Tibial artery (tissue), 4 donors: Measurements from ENCODE around the gene TFEB.

Experiments used
- DNase-seq, 2 donors: peaks; one replicate each; pipeline ENCODE4 v3.0.0-alpha.2; 2019
- H3K27ac ChIP-seq, 2 donors: fragments of 200-600 bp; sonication (generic) in 1 of 2; 1 replicate in 1 of 2; 2 replicates in 1 of 2; pipeline ENCODE4 v1.5.1; 2018 to 2019; ENCODE audit warnings: mild to moderate bottlenecking in 1 of 2
- H3K27me3 ChIP-seq, 2 donors: fragments of 200-600 bp; sonication (generic) in 1 of 2; one replicate each; pipeline versions ENCODE4 v1.5.1 to v1.6.0; 2016 to 2019
- H3K36me3 ChIP-seq, 3 donors: fragments of 200-600 bp; sonication (generic) in 2 of 3; one replicate each; pipeline ENCODE4 v1.5.1; 2016 to 2019; ENCODE audit warnings: mild to moderate bottlenecking in 2 of 3
- H3K4me1 ChIP-seq, 4 donors: fragments of 200-600 bp; sonication (generic) in 2 of 4; 1 replicate in 3 of 4; 2 replicates in 1 of 4; pipeline ENCODE4 v1.5.1; 2016 to 2019
- H3K4me3 ChIP-seq, 2 donors: fragments of 200-600 bp; sonication (generic) in 1 of 2; 1 replicate in 1 of 2; 2 replicates in 1 of 2; pipeline ENCODE4 v1.5.1; 2018 to 2019; ENCODE audit warnings: mild to moderate bottlenecking in 2 of 2
- H3K9me3 ChIP-seq, 3 donors: fragments of 200-600 bp; sonication (generic) in 1 of 3; one replicate each; pipeline ENCODE4 v1.5.1; 2016 to 2019
- CTCF ChIP-seq, 2 experiments: fragments of 200-600 bp in 1 of 2; fragments of 450-650 bp in 1 of 2; IDR thresholded peaks; one replicate each; pipeline ENCODE4 v1.5.1; 2017 to 2019; ENCODE audit warnings: antibody characterized with exemption in 2 of 2, mild to moderate bottlenecking in 1 of 2, moderate library complexity in 1 of 2
- intact Hi-C: fragments of 100-400 bp; cut with DNase I; formaldehyde crosslinking; loops from one replicate; pipeline ENCODE4 v1.15.0; 2023; ENCODE audit warnings: low total_unique reads

The TFEB gene

GRCh38 chr6:41715795-41716515 lies 19.5 kb downstream of the TFEB start:
- Histone ChIP-seq H3K4me3 (no peak overlapping the region), H3K9me3 (no peaks in the 10 kb centered on the region), H3K4me1 (peaks cover 0 to 76% (median 65%) of the 10 kb centered on the region in 4 donors), H3K36me3 (no peaks in the 10 kb centered on the region), H3K27me3 (no peaks in the 10 kb centered on the region), H3K27ac (peak overlapping the region in 1 of 2 donors; percentile 5)
- no peak for TF ChIP-seq CTCF (IDR thresholded peaks at IDR 0.05)
- DNase-seq: no peak
- intact Hi-C loops: no loop called here

- Histone ChIP-seq H3K4me3 (no peak overlapping the region), H3K4me1 (peaks cover 0 to 78% (median 66%) of the 10 kb centered on the region in 4 donors), H3K9me3 (no peaks in the 10 kb centered on the region), H3K27ac (peak overlapping the region; percentile 15 to 89), H3K36me3 (no peaks in the 10 kb centered on the region), H3K27me3 (no peaks in the 10 kb centered on the region)
- no peak for DNase-seq
- no peak for TF ChIP-seq CTCF (IDR thresholded peaks at IDR 0.05)
- intact Hi-C loops: no loop called here
Observed at GRCh38 chr6:41714556-41715273, 20.7 kb downstream of the TFEB start.

- Histone ChIP-seq H3K4me1 (peaks cover 0 to 74% (median 62%) of the 10 kb centered on the region in 4 donors), H3K27ac (peak overlapping the region; percentile 74 to 89)
- intact Hi-C loops: no loop called here
Observed at GRCh38 chr6:41713650-41714291, 21.6 kb downstream of the TFEB start.

GRCh38 chr6:41713159-41713649 lies 22.2 kb downstream of the TFEB start:
- intact Hi-C loops: no loop called here
- H3K27me3 ChIP-seq: no peaks in the 10 kb centered on the region
- H3K4me3 ChIP-seq: no peak overlapping the region
- peak overlapping the region; percentile 74 to 89 for H3K27ac ChIP-seq
- peak; percentile 38 to 84 for DNase-seq
- H3K9me3 ChIP-seq: no peaks in the 10 kb centered on the region
- TF ChIP-seq CTCF (IDR thresholded peaks at IDR 0.05): no peak
- H3K36me3 ChIP-seq: no peaks in the 10 kb centered on the region
- H3K4me1 ChIP-seq: peaks cover 0 to 77% (median 59%) of the 10 kb centered on the region in 4 donors

More at GRCh38 chr6:41713650-41714291, 21.6 kb downstream of the TFEB start:
- Histone ChIP-seq H3K4me3 (no peak overlapping the region), H3K36me3 (no peaks in the 10 kb centered on the region), H3K9me3 (no peaks in the 10 kb centered on the region), H3K27me3 (no peaks in the 10 kb centered on the region)
- peak in 1 of 2 donors; percentile 77 for DNase-seq
- no peak for TF ChIP-seq CTCF (IDR thresholded peaks at IDR 0.05)

- peak in 1 of 2 experiments; percentile 37 for TF ChIP-seq CTCF (IDR thresholded peaks at IDR 0.05)
- Histone ChIP-seq H3K27me3 (no peaks in the 10 kb centered on the region), H3K27ac (peak overlapping the region; percentile 74 to 89), H3K4me3 (no peak overlapping the region), H3K36me3 (no peaks in the 10 kb centered on the region), H3K9me3 (no peaks in the 10 kb centered on the region), H3K4me1 (peaks cover 0 to 79% (median 60%) of the 10 kb centered on the region in 4 donors)
- DNase-seq: peak; percentile 54 to 95
- intact Hi-C loops: no loop called here
Observed at GRCh38 chr6:41712651-41713103, 22.7 kb downstream of the TFEB start.
